D341Med (cell line): ENCODE measurements around the gene GRM2.

Source experiments
- DNase-seq: peaks from one replicate; pipeline ENCODE4 v3.0.0; 2012; ENCODE audit warnings: low spot score

GRM2 gene

GRCh38 chr3:51680663-51681230, 26.1 kb upstream of the GRM2 start:
- DNase-seq = no peak

- DNase-seq = no peak
Measured at GRCh38 chr3:51681453-51681852, 25.4 kb upstream of the GRM2 start.

GRCh38 chr3:51682079-51682478, 24.8 kb upstream of the GRM2 start:
- DNase-seq = peak; percentile 84

- DNase-seq = no peak
Measured at GRCh38 chr3:51682526-51682925, 24.3 kb upstream of the GRM2 start.

GRCh38 chr3:51683566-51683965, 23.3 kb upstream of the GRM2 start:
- no peak for DNase-seq

GRCh38 chr3:51684971-51685751, 21.7 kb upstream of the GRM2 start:
- no peak for DNase-seq

- no peak for DNase-seq
Measured at GRCh38 chr3:51686056-51686455, 20.8 kb upstream of the GRM2 start.

GRCh38 chr3:51686512-51687215, 20.2 kb upstream of the GRM2 start:
- no peak for DNase-seq

- no peak for DNase-seq
Measured at GRCh38 chr3:51687431-51688205, 19.2 kb upstream of the GRM2 start.

- no peak for DNase-seq
Measured at GRCh38 chr3:51688206-51688600, 18.7 kb upstream of the GRM2 start.

GRCh38 chr3:51691021-51691420, 15.8 kb upstream of the GRM2 start:
- no peak for DNase-seq

- no peak for DNase-seq
Measured at GRCh38 chr3:51691949-51692348, 14.9 kb upstream of the GRM2 start.

- DNase-seq = peak; percentile 41
Measured at GRCh38 chr3:51692980-51693395, 13.9 kb upstream of the GRM2 start.

- DNase-seq = no peak
Measured at GRCh38 chr3:51696954-51697353, 9.9 kb upstream of the GRM2 start.

GRCh38 chr3:51698209-51698608, 8.7 kb upstream of the GRM2 start:
- no peak for DNase-seq

GRCh38 chr3:51700403-51700802, 6.5 kb upstream of the GRM2 start:
- DNase-seq = no peak

GRCh38 chr3:51702156-51702555, 4.7 kb upstream of the GRM2 start:
- DNase-seq = no peak

GRCh38 chr3:51703068-51703760, 3.7 kb upstream of the GRM2 start:
- no peak for DNase-seq

- DNase-seq = no peak
Measured at GRCh38 chr3:51703761-51704510, 2.9 kb upstream of the GRM2 start.

GRCh38 chr3:51704511-51704950, 2.3 kb upstream of the GRM2 start:
- DNase-seq = no peak
